Neural cell (in vitro differentiated cells): ENCODE data around the gene KCNIP4.

Experiments used
- EP300 ChIP-seq: fragments of 450-650 bp; conservative IDR thresholded peaks from 2 replicates; pipeline ENCODE4 v1.6.1; 2014; ENCODE audit warnings: antibody characterized with exemption, mild to moderate bottlenecking, moderate library complexity; ENCODE audit not compliant: poor library complexity, severe bottlenecking
- EZH2 ChIP-seq: fragments of 200-600, 300-800 bp; shearing (Covaris generic), sonication (generic); IDR thresholded peaks from 2 replicates; pipeline ENCODE4 v1.6.1; 2014; ENCODE audit warnings: antibody characterized with exemption, low read length, borderline replicate concordance, mild to moderate bottlenecking; ENCODE audit not compliant: insufficient read depth, poor library complexity, severe bottlenecking
- POLR2AphosphoS5 ChIP-seq: IDR thresholded peaks from 2 replicates; pipeline ENCODE4 v1.6.1; 2012
- RAD21 ChIP-seq: fragments of 450-650 bp; conservative IDR thresholded peaks from 2 replicates; pipeline ENCODE4 v1.6.1; 2014; ENCODE audit warnings: antibody characterized with exemption, mild to moderate bottlenecking, moderate library complexity
- TAF1 ChIP-seq: IDR thresholded peaks from 2 replicates; pipeline ENCODE4 v1.6.1; 2012; ENCODE audit warnings: low read depth
- TF ChIP-seq, protein P1 (sequence below): fragments of 450-650 bp; IDR thresholded peaks from 2 replicates; pipeline ENCODE4 v1.5.1; 2014; ENCODE audit warnings: antibody characterized with exemption, mild to moderate bottlenecking, moderate library complexity; ENCODE audit not compliant: poor library complexity, severe bottlenecking
- TF ChIP-seq, protein P2 (sequence below): IDR thresholded peaks from 2 replicates; pipeline ENCODE4 v1.6.1; 2012; ENCODE audit warnings: borderline replicate concordance

DNA sequence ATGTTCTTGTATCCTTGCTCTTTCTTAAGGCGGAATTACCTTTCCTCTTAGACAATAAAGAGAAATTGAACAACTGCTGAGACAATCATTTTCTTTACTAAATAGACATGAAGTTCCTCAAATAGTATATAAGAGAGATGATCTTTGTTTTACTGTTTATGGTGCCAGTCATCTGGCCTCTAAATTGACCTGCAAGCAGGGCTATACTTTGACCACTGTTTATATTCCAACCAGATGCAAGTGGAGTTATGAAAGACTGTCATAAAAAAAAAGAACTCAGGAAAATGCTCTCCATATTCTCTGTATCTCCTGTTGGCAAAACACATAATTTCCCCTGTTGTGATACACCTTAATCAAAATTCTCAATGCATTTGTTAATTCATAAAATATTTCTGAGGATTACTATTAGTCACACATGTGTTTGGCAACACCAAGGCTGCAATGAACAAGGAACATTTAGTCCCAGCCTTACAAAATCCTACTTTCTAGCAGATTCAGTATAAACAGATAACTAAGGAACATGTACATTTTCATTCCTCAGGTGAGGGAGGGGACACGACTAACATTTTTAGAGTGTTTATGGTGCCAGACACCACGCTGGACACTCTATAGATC lies 562.3 kb downstream of the KCNIP4 start:
- no peak for TF ChIP-seq EP300
- TF ChIP-seq POLR2AphosphoS5 = no peak
- TF ChIP-seq, protein P1, sequence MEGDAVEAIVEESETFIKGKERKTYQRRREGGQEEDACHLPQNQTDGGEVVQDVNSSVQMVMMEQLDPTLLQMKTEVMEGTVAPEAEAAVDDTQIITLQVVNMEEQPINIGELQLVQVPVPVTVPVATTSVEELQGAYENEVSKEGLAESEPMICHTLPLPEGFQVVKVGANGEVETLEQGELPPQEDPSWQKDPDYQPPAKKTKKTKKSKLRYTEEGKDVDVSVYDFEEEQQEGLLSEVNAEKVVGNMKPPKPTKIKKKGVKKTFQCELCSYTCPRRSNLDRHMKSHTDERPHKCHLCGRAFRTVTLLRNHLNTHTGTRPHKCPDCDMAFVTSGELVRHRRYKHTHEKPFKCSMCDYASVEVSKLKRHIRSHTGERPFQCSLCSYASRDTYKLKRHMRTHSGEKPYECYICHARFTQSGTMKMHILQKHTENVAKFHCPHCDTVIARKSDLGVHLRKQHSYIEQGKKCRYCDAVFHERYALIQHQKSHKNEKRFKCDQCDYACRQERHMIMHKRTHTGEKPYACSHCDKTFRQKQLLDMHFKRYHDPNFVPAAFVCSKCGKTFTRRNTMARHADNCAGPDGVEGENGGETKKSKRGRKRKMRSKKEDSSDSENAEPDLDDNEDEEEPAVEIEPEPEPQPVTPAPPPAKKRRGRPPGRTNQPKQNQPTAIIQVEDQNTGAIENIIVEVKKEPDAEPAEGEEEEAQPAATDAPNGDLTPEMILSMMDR = no peak
- TF ChIP-seq, protein P2, sequence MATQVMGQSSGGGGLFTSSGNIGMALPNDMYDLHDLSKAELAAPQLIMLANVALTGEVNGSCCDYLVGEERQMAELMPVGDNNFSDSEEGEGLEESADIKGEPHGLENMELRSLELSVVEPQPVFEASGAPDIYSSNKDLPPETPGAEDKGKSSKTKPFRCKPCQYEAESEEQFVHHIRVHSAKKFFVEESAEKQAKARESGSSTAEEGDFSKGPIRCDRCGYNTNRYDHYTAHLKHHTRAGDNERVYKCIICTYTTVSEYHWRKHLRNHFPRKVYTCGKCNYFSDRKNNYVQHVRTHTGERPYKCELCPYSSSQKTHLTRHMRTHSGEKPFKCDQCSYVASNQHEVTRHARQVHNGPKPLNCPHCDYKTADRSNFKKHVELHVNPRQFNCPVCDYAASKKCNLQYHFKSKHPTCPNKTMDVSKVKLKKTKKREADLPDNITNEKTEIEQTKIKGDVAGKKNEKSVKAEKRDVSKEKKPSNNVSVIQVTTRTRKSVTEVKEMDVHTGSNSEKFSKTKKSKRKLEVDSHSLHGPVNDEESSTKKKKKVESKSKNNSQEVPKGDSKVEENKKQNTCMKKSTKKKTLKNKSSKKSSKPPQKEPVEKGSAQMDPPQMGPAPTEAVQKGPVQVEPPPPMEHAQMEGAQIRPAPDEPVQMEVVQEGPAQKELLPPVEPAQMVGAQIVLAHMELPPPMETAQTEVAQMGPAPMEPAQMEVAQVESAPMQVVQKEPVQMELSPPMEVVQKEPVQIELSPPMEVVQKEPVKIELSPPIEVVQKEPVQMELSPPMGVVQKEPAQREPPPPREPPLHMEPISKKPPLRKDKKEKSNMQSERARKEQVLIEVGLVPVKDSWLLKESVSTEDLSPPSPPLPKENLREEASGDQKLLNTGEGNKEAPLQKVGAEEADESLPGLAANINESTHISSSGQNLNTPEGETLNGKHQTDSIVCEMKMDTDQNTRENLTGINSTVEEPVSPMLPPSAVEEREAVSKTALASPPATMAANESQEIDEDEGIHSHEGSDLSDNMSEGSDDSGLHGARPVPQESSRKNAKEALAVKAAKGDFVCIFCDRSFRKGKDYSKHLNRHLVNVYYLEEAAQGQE = no peak
- no peak for TF ChIP-seq TAF1
- no peak for TF ChIP-seq EZH2
- no peak for TF ChIP-seq RAD21
